GM23248 (cell line): ENCODE data around the gene ZFHX2.

Experiments used
- EZH2 ChIP-seq: fragments of 200-600 bp; sonication (generic); IDR thresholded peaks from 2 replicates; pipeline ENCODE4 v1.6.1; 2018; ENCODE audit warnings: antibody characterized with exemption, mild to moderate bottlenecking; ENCODE audit not compliant: insufficient read depth, poor library complexity, severe bottlenecking
- EZH2phosphoT487 ChIP-seq: fragments of 200-600 bp; sonication (generic); IDR thresholded peaks from 2 replicates; pipeline ENCODE4 v1.6.1; 2018; ENCODE audit warnings: antibody characterized with exemption, moderate library complexity, mild to moderate bottlenecking, low read depth; ENCODE audit not compliant: insufficient read depth

- TF ChIP-seq EZH2phosphoT487 = no peak
- no peak for TF ChIP-seq EZH2
These were observed 11.5 kb downstream of the ZFHX2 start for GRCh38 chr14:23540141-23540469.
